ENCODE measurements around the gene CNKSR1.

Gene CNKSR1

GRCh38 chr1:26190373-26190987 lies 13.2 kb downstream of the CNKSR1 start, which contains the start of gene CATSPER4:
Gene CATSPER4, plus strand, starts transcription at chr1:26190602. Its CDS starts 26 bp downstream, at chr1:26190628.
- Histone ChIP-seq H3K36me3 (ENCODE audit: insufficient read depth, low read length) (no peaks in the 10 kb centered on the region), H3K4me3 (ENCODE audit: low read length) (no peak within 1 kb of the TSS), H3K4me1 (ENCODE audit: control insufficient read depth, insufficient read depth, low read length) (no peaks in the 10 kb centered on the region), H3K27me3 (ENCODE audit: control insufficient read depth, insufficient read depth, low read length) (peaks cover 19% of the 10 kb centered on the region), H3K9ac (ENCODE audit: low read depth, low read length) (no peak within 1 kb of the TSS), H3K4me2 (ENCODE audit: low read length) (no peak within 1 kb of the TSS), H3K9me3 (replicated peaks; ENCODE audit: low read length) (no peaks in the 10 kb centered on the region)

- H3K9ac ChIP-seq (ENCODE audit: low read depth, low read length): no peak overlapping the region
- no peak overlapping the region for H3K4me3 ChIP-seq (ENCODE audit: low read length)
- H3K27me3 ChIP-seq (ENCODE audit: control insufficient read depth, insufficient read depth, low read length): peaks cover 26% of the 10 kb centered on the region
Measured at GRCh38 chr1:26191739-26192138, 14.4 kb downstream of the CNKSR1 start.

GRCh38 chr1:26195805-26196204 lies 18.5 kb downstream of the CNKSR1 start:
- H3K4me1 ChIP-seq (ENCODE audit: control insufficient read depth, insufficient read depth, low read length): no peaks in the 10 kb centered on the region

More at GRCh38 chr1:26191739-26192138, 14.4 kb downstream of the CNKSR1 start:
- Histone ChIP-seq H3K9me3 (replicated peaks; ENCODE audit: low read length) (no peaks in the 10 kb centered on the region), H3K36me3 (ENCODE audit: insufficient read depth, low read length) (no peaks in the 10 kb centered on the region), H3K4me1 (ENCODE audit: control insufficient read depth, insufficient read depth, low read length) (no peaks in the 10 kb centered on the region), H3K4me2 (ENCODE audit: low read length) (no peak overlapping the region)

GRCh38 chr1:26197301-26197700 lies 20.0 kb downstream of the CNKSR1 start:
- Histone ChIP-seq H3K4me2 (ENCODE audit: low read length) (no peak overlapping the region), H3K36me3 (ENCODE audit: insufficient read depth, low read length) (no peaks in the 10 kb centered on the region), H3K9me3 (replicated peaks; ENCODE audit: low read length) (no peaks in the 10 kb centered on the region), H3K4me1 (ENCODE audit: control insufficient read depth, insufficient read depth, low read length) (no peaks in the 10 kb centered on the region), H3K4me3 (ENCODE audit: low read length) (no peak overlapping the region), H3K27me3 (ENCODE audit: control insufficient read depth, insufficient read depth, low read length) (peaks cover 33% of the 10 kb centered on the region), H3K9ac (ENCODE audit: low read depth, low read length) (no peak overlapping the region)

More at GRCh38 chr1:26195805-26196204, 18.5 kb downstream of the CNKSR1 start:
- Histone ChIP-seq H3K4me2 (ENCODE audit: low read length) (no peak overlapping the region), H3K27me3 (ENCODE audit: control insufficient read depth, insufficient read depth, low read length) (peaks cover 41% of the 10 kb centered on the region), H3K36me3 (ENCODE audit: insufficient read depth, low read length) (no peaks in the 10 kb centered on the region), H3K9me3 (replicated peaks; ENCODE audit: low read length) (no peaks in the 10 kb centered on the region), H3K4me3 (ENCODE audit: low read length) (no peak overlapping the region), H3K9ac (ENCODE audit: low read depth, low read length) (no peak overlapping the region)

GRCh38 chr1:26197813-26198212 lies 20.5 kb downstream of the CNKSR1 start:
- Histone ChIP-seq H3K9me3 (replicated peaks; ENCODE audit: low read length) (no peaks in the 10 kb centered on the region), H3K36me3 (ENCODE audit: insufficient read depth, low read length) (no peaks in the 10 kb centered on the region), H3K4me1 (ENCODE audit: control insufficient read depth, insufficient read depth, low read length) (no peaks in the 10 kb centered on the region), H3K9ac (ENCODE audit: low read depth, low read length) (no peak overlapping the region), H3K4me2 (ENCODE audit: low read length) (no peak overlapping the region), H3K4me3 (ENCODE audit: low read length) (no peak overlapping the region), H3K27me3 (ENCODE audit: control insufficient read depth, insufficient read depth, low read length) (peaks cover 33% of the 10 kb centered on the region)

GRCh38 chr1:26200413-26200812 lies 23.1 kb downstream of the CNKSR1 start:
- H3K9ac ChIP-seq (ENCODE audit: low read depth, low read length): no peak overlapping the region
- peaks cover 41% of the 10 kb centered on the region for H3K27me3 ChIP-seq (ENCODE audit: control insufficient read depth, insufficient read depth, low read length)
- H3K4me2 ChIP-seq (ENCODE audit: low read length): no peak overlapping the region

GRCh38 chr1:26203642-26204318 lies 26.5 kb downstream of the CNKSR1 start:
- Histone ChIP-seq H3K4me1 (ENCODE audit: control insufficient read depth, insufficient read depth, low read length) (no peaks in the 10 kb centered on the region), H3K36me3 (ENCODE audit: insufficient read depth, low read length) (no peaks in the 10 kb centered on the region), H3K9ac (ENCODE audit: low read depth, low read length) (no peak overlapping the region), H3K4me3 (ENCODE audit: low read length) (no peak overlapping the region), H3K9me3 (replicated peaks; ENCODE audit: low read length) (no peaks in the 10 kb centered on the region), H3K27me3 (ENCODE audit: control insufficient read depth, insufficient read depth, low read length) (peaks cover 23% of the 10 kb centered on the region), H3K4me2 (ENCODE audit: low read length) (no peak overlapping the region)

More at GRCh38 chr1:26200413-26200812, 23.1 kb downstream of the CNKSR1 start:
- Histone ChIP-seq H3K4me1 (ENCODE audit: control insufficient read depth, insufficient read depth, low read length) (no peaks in the 10 kb centered on the region), H3K4me3 (ENCODE audit: low read length) (no peak overlapping the region), H3K36me3 (ENCODE audit: insufficient read depth, low read length) (no peaks in the 10 kb centered on the region), H3K9me3 (replicated peaks; ENCODE audit: low read length) (no peaks in the 10 kb centered on the region)

- Histone ChIP-seq H3K9ac (ENCODE audit: low read depth, low read length) (no peak overlapping the region), H3K4me2 (ENCODE audit: low read length) (no peak overlapping the region), H3K27me3 (ENCODE audit: control insufficient read depth, insufficient read depth, low read length) (peaks cover 31% of the 10 kb centered on the region), H3K36me3 (ENCODE audit: insufficient read depth, low read length) (no peaks in the 10 kb centered on the region), H3K4me3 (ENCODE audit: low read length) (no peak overlapping the region), H3K4me1 (ENCODE audit: control insufficient read depth, insufficient read depth, low read length) (no peaks in the 10 kb centered on the region), H3K9me3 (replicated peaks; ENCODE audit: low read length) (no peaks in the 10 kb centered on the region)
Measured at GRCh38 chr1:26210147-26210870, 33.0 kb downstream of the CNKSR1 start.

- H3K4me2 ChIP-seq (ENCODE audit: low read length): no peak overlapping the region
- H3K36me3 ChIP-seq (ENCODE audit: insufficient read depth, low read length): no peaks in the 10 kb centered on the region
- H3K9ac ChIP-seq (ENCODE audit: low read depth, low read length): no peak overlapping the region
- H3K4me1 ChIP-seq (ENCODE audit: control insufficient read depth, insufficient read depth, low read length): no peaks in the 10 kb centered on the region
- H3K9me3 ChIP-seq (replicated peaks; ENCODE audit: low read length): no peaks in the 10 kb centered on the region
- H3K4me3 ChIP-seq (ENCODE audit: low read length): no peak overlapping the region
- peaks cover 48% of the 10 kb centered on the region for H3K27me3 ChIP-seq (ENCODE audit: control insufficient read depth, insufficient read depth, low read length)
Measured at GRCh38 chr1:26212726-26213125, 35.4 kb downstream of the CNKSR1 start.

GRCh38 chr1:26213335-26213905 lies 36.1 kb downstream of the CNKSR1 start:
- H3K36me3 ChIP-seq (ENCODE audit: insufficient read depth, low read length): no peaks in the 10 kb centered on the region
- no peaks in the 10 kb centered on the region for H3K4me1 ChIP-seq (ENCODE audit: control insufficient read depth, insufficient read depth, low read length)
- H3K9ac ChIP-seq (ENCODE audit: low read depth, low read length): no peak overlapping the region
- H3K4me2 ChIP-seq (ENCODE audit: low read length): no peak overlapping the region
- H3K9me3 ChIP-seq (replicated peaks; ENCODE audit: low read length): no peaks in the 10 kb centered on the region
- H3K27me3 ChIP-seq (ENCODE audit: control insufficient read depth, insufficient read depth, low read length): peaks cover 48% of the 10 kb centered on the region
- no peak overlapping the region for H3K4me3 ChIP-seq (ENCODE audit: low read length)

GRCh38 chr1:26215246-26215645 lies 38.0 kb downstream of the CNKSR1 start:
- Histone ChIP-seq H3K9me3 (replicated peaks; ENCODE audit: low read length) (no peaks in the 10 kb centered on the region), H3K4me1 (ENCODE audit: control insufficient read depth, insufficient read depth, low read length) (no peaks in the 10 kb centered on the region), H3K4me2 (ENCODE audit: low read length) (no peak overlapping the region), H3K4me3 (ENCODE audit: low read length) (no peak overlapping the region), H3K36me3 (ENCODE audit: insufficient read depth, low read length) (no peaks in the 10 kb centered on the region), H3K9ac (ENCODE audit: low read depth, low read length) (no peak overlapping the region), H3K27me3 (ENCODE audit: control insufficient read depth, insufficient read depth, low read length) (peaks cover 48% of the 10 kb centered on the region)
